ENCODE results near the gene FLACC1. TPM values are rescaled to one million over a fixed set of nuclear protein-coding genes. Genes with fewer than 3 reads are reported as not detected.

The FLACC1 gene
- total RNA-seq, 1 donor from 2014 or later, result 1.4 TPM

Other genes starting within 250 kb of the FLACC1 start
- 26.5 and 58.5 TPM in 2 replicates for gene CFLAR, start 241.2 kb downstream of the FLACC1 start, total RNA-seq (ENCODE audit: low replicate concordance)
- 1.6 and 3.6 TPM in 2 replicates for gene CASP10, start 174.2 kb downstream of the FLACC1 start, total RNA-seq (ENCODE audit: low replicate concordance)
- gene CASP8, start 96.8 kb downstream of the FLACC1 start, total RNA-seq (ENCODE audit: low replicate concordance), result 6.0 and 12.9 TPM in 2 replicates
- 24.6 and 49.6 TPM in 2 replicates for gene TRAK2, start 94.1 kb upstream of the FLACC1 start, total RNA-seq (ENCODE audit: low replicate concordance)
- 23.2 and 30.6 TPM in 2 replicates for gene STRADB, start 94.4 kb upstream of the FLACC1 start, total RNA-seq (ENCODE audit: low replicate concordance)